ENCODE measurements around the gene ANP32D.
"Not testable (repeated sequence)": the region's sequence is repeated elsewhere in the genome, so short reads cannot be mapped to it uniquely, and the experiment has no call there.

Gene ANP32D

DNA sequence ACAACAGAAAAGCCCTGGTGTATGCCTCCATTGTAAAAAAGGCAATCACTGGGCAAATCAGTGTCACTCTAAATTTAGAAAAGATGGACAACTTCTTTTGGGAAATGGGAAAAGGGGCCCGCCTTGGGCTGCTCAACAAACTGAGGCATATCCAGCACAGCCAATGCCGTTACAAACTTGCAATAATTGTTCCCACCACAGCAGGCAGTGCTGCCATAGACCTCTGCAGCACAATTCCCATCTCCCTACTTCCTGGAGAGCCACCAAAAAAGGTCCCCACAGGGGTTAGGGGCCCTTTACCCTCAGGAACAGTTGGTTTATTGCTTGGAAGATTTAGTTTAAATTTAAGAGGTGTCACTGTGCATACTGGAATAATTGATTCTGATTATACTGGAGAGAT is 36.6 kb downstream of the ANP32D start:
- no peak for DNase-seq

DNA sequence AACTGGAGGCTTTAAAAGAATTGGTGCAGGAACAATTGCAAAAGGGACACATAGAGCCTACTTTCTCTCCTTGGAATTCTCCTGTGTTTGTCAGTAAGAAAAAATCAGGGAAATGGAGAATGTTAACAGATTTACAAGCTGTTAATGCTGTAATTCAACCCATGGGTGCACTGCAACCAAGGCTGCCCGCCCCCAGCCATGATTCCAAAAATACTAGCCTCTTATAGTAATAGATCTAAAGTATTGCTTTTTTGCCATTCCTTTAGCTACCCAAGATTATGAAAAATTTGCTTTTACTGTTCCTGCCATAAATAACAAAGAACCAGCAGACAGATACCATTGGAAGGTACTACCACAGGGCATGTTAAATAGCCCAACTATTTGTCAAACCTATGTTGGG is 37.8 kb downstream of the ANP32D start:
- DNase-seq, result no peak

GRCh38 chr12:48512855-48513254 is 40.5 kb downstream of the ANP32D start:
- DNase-seq, result no peak

DNA sequence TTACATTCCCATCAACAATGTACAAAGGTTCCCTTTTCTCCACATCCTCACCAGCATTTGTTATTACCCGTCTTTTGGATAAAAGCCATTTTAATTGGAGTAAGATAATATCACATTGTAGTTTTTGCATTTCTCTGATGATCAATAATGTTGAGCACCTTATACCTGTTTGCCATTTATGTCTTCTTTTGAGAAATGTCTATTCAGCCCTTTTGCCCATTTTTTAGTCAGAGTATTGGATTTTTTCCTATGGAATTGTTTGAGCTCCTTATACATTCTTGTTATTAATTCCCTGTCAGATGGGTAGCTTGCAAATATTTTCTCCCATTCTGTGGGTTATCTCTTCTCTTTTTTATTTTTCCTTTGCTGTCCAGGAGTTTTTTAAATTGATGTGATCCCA is 42.4 kb downstream of the ANP32D start:
- no peak for DNase-seq

GRCh38 chr12:48520381-48520780 is 48.0 kb downstream of the ANP32D start:
- not testable (repeated sequence) for DNase-seq

Data from CD4-positive, alpha-beta T cell treated with Interleukin-1 beta for 1 hour (primary cell).